CD4-positive, alpha-beta T cell (primary cell): ENCODE results near the gene CENPF. TPM values are rescaled to one million over a fixed set of nuclear protein-coding genes. Genes with fewer than 3 reads are reported as not detected.

Source experiments
- ATAC-seq: fragments of 200-7000 bp; cut with Tn5 transposase; one replicate; pipeline ENCODE4 v1.10.0; 2022; ENCODE audit warnings: mild to moderate bottlenecking; ENCODE audit not compliant: poor library complexity
- CTCF ChIA-PET: fragments of 350-600 bp; sonication (Branson Sonifier 250); formaldehyde crosslinking; loops from one replicate; lab custom pipeline; 2021; ENCODE audit warnings: antibody characterized with exemption, inconsistent platforms; lab: Charles Lee
- POLR2A ChIA-PET: fragments of 350-600 bp; sonication (Branson Sonifier 250); formaldehyde crosslinking; loops from one replicate; lab custom pipeline; 2021; ENCODE audit warnings: antibody characterized with exemption, inconsistent platforms; lab: Charles Lee
- DNase-seq, 14 experiments: peaks; one replicate each; pipeline ENCODE4 v3.0.0-alpha.2; 2013 to 2020; ENCODE audit warnings: mixed read lengths in 2 of 14
- H3K27ac ChIP-seq, 2 donors: one replicate each; pipeline versions ENCODE4 v1.5.1 to v1.7.0; 2013; ENCODE audit warnings: low read length in 2 of 2, low read depth in 1 of 2, mild to moderate bottlenecking in 1 of 2
- H3K27me3 ChIP-seq, 2 experiments: 1 replicate in 1 of 2; 2 replicates in 1 of 2; pipeline versions ENCODE4 v1.6.1 to v1.7.0; 2013; ENCODE audit warnings: low read length in 2 of 2, control low read depth in 1 of 2, mild to moderate bottlenecking in 1 of 2, moderate library complexity in 1 of 2; ENCODE audit not compliant: insufficient read depth in 2 of 2, control insufficient read depth in 1 of 2
- H3K36me3 ChIP-seq: one replicate; pipeline ENCODE4 v1.6.1; 2013; ENCODE audit warnings: low read length, control low read depth; ENCODE audit not compliant: insufficient read depth
- H3K4me1 ChIP-seq: one replicate; pipeline ENCODE4 v1.6.1; 2013; ENCODE audit warnings: low read length, control low read depth; ENCODE audit not compliant: insufficient read depth
- H3K4me3 ChIP-seq: one replicate; pipeline ENCODE4 v1.5.1; 2013; ENCODE audit warnings: mild to moderate bottlenecking, low read length, moderate library complexity
- H3K9me3 ChIP-seq, 2 experiments: 1 replicate in 1 of 2; 2 replicates in 1 of 2; pipeline versions ENCODE4 v1.6.1 to v1.7.0; 2013; ENCODE audit warnings: low read length in 2 of 2, mild to moderate bottlenecking in 2 of 2, control low read depth in 1 of 2, moderate library complexity in 1 of 2; ENCODE audit not compliant: control insufficient read depth in 1 of 2, insufficient read depth in 1 of 2
- H3K27ac Mint-ChIP-seq: one replicate; pipeline ENCODE4 v1.8.0; 2020; ENCODE audit warnings: mixed read lengths
- H3K27me3 Mint-ChIP-seq: one replicate; pipeline ENCODE4 v1.8.0; 2021; ENCODE audit warnings: mixed read lengths
- H3K36me3 Mint-ChIP-seq: one replicate; pipeline ENCODE4 v1.8.0; 2021; ENCODE audit warnings: low read depth, mixed read lengths
- H3K4me1 Mint-ChIP-seq: one replicate; pipeline ENCODE4 v1.8.0; 2021; ENCODE audit warnings: low read depth, mixed read lengths
- H3K4me3 Mint-ChIP-seq: one replicate; pipeline ENCODE4 v1.8.0; 2020; ENCODE audit warnings: mild to moderate bottlenecking, mixed read lengths
- H3K9me3 Mint-ChIP-seq: one replicate; pipeline ENCODE4 v1.8.0; 2020; ENCODE audit warnings: mixed read lengths
- intact Hi-C, 2 experiments: fragments of 100-400 bp; cut with DNase I in 1 of 2; cut with micrococcal nuclease in 1 of 2; formaldehyde crosslinking; loops; one replicate each; pipeline versions ENCODE4 v1.15.1 to v1.9.0; 2023 to 2025; cut with DNase I, micrococcal nuclease
- total RNA-seq, 174 experiments: library from RNA in 2 of 174; stranded (reverse) in 2 of 174; gene quantifications; one replicate each; pipeline ENCODE4 v1.2.3 and lab custom pipeline; 2021 to 2026
- TF ChIP-seq, protein P1 (sequence below): fragments of 200-600 bp; IDR thresholded peaks from one replicate; pipeline ENCODE4 v1.8.0; 2022; ENCODE audit warnings: antibody characterized with exemption, mild to moderate bottlenecking

The CENPF gene
- total RNA-seq, 2 experiments from 2014 or later: 3.4 to 3.8 TPM

DNA sequence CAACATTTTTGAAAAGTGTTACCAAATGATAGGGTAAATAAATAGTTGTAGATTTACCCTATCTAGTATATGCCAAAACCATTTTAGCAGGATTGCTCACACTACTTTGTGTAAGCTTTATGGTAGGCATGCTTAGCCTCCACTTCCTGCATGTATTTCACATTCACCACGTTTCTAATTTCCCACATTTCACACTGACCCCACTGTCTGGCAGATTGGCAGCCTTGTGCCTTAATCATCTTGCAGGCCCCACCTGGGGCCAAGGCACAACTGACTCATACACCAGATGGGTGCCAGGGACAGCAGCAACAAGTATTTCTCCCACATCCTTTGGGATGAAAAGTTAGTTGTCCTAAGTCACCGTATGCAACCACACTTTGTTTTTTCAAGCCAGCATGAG, 21.2 kb upstream of the CENPF start:
- Mint-ChIP-seq H3K27ac (no peak overlapping the region), H3K9me3 (peaks cover 6% of the 10 kb centered on the region), H3K4me1 (no peaks in the 10 kb centered on the region), H3K27me3 (no peaks in the 10 kb centered on the region), H3K4me3 (no peak overlapping the region), H3K36me3 (no peaks in the 10 kb centered on the region)
- intact Hi-C loops: no loop called here
- Histone ChIP-seq H3K36me3 (no peaks in the 10 kb centered on the region), H3K27ac (no peak overlapping the region), H3K4me1 (no peaks in the 10 kb centered on the region), H3K4me3 (no peak overlapping the region), H3K9me3 (peaks cover 2 to 7% of the 10 kb centered on the region in 2 experiments), H3K27me3 (no peaks in the 10 kb centered on the region)
- TF ChIP-seq, protein P1, sequence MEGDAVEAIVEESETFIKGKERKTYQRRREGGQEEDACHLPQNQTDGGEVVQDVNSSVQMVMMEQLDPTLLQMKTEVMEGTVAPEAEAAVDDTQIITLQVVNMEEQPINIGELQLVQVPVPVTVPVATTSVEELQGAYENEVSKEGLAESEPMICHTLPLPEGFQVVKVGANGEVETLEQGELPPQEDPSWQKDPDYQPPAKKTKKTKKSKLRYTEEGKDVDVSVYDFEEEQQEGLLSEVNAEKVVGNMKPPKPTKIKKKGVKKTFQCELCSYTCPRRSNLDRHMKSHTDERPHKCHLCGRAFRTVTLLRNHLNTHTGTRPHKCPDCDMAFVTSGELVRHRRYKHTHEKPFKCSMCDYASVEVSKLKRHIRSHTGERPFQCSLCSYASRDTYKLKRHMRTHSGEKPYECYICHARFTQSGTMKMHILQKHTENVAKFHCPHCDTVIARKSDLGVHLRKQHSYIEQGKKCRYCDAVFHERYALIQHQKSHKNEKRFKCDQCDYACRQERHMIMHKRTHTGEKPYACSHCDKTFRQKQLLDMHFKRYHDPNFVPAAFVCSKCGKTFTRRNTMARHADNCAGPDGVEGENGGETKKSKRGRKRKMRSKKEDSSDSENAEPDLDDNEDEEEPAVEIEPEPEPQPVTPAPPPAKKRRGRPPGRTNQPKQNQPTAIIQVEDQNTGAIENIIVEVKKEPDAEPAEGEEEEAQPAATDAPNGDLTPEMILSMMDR: no peak
- POLR2A ChIA-PET: no interaction called here
- DNase-seq: no peak
- no peak for ATAC-seq
- CTCF ChIA-PET: no interaction called here

DNA sequence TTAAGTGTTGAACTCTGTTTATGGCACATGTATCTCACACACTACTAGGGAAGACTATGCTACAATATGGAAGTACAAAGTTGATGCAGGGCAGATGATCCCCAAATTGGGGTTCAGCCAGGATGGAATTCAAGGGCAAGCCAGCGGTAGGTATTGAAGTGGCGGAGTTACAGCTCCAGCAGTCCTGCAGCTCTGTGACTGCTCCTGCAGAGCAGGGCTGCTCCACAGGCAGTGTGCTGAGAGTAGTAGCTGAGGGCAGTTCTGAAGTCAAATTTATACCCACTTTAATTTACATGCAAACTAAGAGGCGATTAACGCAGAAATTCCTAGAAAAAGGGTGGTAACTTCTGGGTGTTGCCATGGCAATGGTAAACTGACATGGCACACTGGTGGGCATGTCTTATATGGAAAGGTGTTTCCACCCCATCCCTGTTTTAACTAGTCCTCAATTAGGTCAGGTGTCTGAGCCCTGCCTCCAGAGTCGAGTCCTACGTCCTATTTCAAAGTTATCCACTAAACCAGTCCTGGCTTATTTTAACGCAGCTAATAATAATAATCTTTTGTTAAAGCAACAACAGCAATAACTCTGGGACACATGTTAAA, 20.6 kb upstream of the CENPF start:
- no peaks in the 10 kb centered on the region for H3K4me1 Mint-ChIP-seq
- ATAC-seq (no peak), DNase-seq (no peak)
- Histone ChIP-seq H3K4me1 (no peaks in the 10 kb centered on the region), H3K36me3 (no peaks in the 10 kb centered on the region), H3K4me3 (no peak overlapping the region), H3K27me3 (no peaks in the 10 kb centered on the region), H3K9me3 (peaks cover 0 to under 1% of the 10 kb centered on the region in 2 experiments), H3K27ac (no peak overlapping the region)
- H3K27ac Mint-ChIP-seq: no peak overlapping the region
- H3K4me3 Mint-ChIP-seq: no peak overlapping the region
- H3K36me3 Mint-ChIP-seq: no peaks in the 10 kb centered on the region
- ChIA-PET CTCF (no interaction called here), POLR2A (no interaction called here)
- intact Hi-C loops: no loop called here
- peaks cover 6% of the 10 kb centered on the region for H3K9me3 Mint-ChIP-seq
- no peaks in the 10 kb centered on the region for H3K27me3 Mint-ChIP-seq
- TF ChIP-seq, protein P1: no peak

DNA sequence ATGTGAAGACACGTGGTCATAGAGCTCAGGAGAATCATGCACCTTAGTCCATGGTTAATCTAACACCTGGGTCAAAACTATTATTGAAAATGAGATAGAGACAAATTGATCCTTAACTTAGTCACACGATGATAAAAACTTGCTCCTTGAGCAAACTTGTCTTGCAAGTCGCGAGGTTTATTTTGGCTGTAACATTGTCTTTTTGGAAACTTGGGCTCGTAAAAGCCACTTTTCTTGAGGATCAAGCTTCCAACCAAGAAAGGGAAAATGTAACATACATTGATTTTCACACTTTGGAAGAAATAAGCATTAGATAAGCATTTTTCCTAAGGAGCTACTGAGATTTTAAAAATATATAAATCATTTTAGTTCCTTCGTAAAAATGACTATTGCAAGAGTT, 19.9 kb upstream of the CENPF start:
- no peaks in the 10 kb centered on the region for H3K36me3 ChIP-seq
- no peak overlapping the region for H3K27ac ChIP-seq
- Mint-ChIP-seq H3K4me3 (no peak overlapping the region), H3K36me3 (no peaks in the 10 kb centered on the region), H3K27ac (no peak overlapping the region), H3K27me3 (peaks cover 4% of the 10 kb centered on the region), H3K4me1 (no peaks in the 10 kb centered on the region), H3K9me3 (no peaks in the 10 kb centered on the region)
- H3K4me1 ChIP-seq: no peaks in the 10 kb centered on the region
- TF ChIP-seq, protein P1: no peak
- DNase-seq: no peak
- intact Hi-C loops: no loop called here
- H3K27me3 ChIP-seq: no peaks in the 10 kb centered on the region
- ChIA-PET POLR2A (no interaction called here), CTCF (no interaction called here)
- ATAC-seq: no peak
- H3K4me3 ChIP-seq: no peak overlapping the region
- no peaks in the 10 kb centered on the region for H3K9me3 ChIP-seq
